Measurements from ENCODE around the gene PRM1. TPM values are rescaled to one million over a fixed set of nuclear protein-coding genes. Genes with fewer than 3 reads are reported as not detected.

PRM1 gene
- total RNA-seq, 1 donor from 2014 or later = not detected

DNA sequence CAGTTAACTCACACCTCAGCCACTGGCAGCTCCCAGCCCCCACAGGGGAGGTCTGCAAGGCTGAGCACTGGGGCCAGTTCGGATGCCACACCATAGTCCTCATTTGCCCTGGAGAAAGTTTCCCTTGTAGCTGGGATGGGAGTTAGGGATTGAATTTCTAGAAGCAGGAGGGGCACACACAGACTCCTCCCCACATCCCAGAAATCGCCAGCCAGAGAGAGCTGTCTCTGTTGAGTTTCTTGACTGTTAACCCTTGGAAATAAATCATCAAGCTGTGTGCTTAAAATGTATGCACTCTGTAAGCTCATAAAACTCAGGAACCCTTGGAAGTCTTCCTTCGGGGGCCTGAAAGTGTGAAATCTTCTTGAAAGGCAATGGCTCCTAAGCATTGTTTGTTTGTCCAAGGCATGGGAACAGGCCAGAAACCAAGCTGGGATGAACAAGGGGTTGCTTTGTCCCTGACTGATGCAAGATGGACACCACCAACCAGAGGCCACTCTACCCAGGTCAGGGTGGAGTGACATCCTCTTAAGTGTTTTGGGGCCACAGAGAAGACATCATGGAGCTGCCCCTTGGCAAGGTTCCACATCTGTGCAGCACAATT is 7.3 kb downstream of the PRM1 start:
- DNase-seq (ENCODE audit: low read depth) = no peak

DNA sequence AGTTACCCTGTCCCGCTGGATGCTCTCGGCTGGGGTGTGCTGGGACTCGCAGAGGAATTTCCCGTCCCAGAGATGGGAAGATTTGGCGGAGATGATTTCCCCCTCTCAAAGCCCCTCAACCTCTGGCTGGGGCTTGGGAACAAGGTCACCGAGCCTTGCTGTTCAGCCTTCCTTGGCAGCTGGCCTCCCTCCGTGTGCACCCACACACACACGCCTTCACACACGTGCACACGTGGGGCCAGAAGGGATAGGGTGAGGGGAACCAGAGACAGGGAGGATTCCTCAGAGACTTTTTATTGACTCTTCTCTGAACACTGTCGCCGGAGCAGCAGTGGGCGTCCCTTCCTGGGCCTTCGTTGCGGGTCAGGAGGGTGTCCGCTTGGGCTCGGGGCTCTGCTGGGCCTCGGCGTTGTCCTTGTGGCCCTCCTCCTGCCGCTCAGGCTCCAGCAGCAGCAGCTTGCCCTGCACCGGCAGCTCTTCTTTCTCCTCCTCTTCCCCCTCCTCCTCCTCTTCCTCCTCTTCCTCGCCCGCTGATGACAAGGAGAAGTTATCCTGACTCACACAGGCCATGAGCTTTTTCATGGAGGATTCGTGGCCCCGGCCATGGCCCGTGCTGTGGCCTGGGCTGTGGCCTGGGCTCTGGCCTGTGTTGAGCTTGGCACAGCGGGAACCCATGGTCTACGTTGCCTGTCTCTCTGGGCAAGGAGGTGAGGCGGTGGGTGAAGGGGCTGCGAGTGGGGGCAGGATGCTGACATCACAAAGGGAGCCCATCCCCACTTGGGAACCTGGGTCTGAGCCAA is 8.0 kb downstream of the PRM1 start, which contains the start of gene PRM3:
Gene PRM3, minus strand, starts transcription at position 709 of the 800 bp plus-strand sequence. Its CDS starts 34 bp downstream, at position 675.
- no peak for DNase-seq (ENCODE audit: low read depth)

DNA sequence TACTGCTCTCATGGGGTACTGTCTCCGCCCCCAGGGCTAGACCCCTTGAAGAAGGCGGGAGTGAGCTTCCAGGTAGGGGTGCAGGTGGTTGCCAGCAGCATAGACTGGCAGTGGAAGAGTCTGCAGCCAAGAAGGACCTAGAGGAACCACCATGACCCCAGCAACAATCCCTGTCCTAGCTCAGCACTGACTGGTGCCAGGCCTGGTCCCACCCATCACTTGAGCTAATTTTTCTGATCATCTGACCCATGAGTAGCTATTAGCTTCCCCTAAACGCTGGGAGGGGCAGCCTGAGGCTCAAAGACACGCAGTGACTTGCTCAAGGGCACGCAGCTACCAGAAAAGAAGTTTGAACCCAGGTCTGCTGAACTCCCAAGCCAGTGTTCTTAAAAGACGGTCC is 8.6 kb downstream of the PRM1 start:
- DNase-seq (ENCODE audit: low read depth) = no peak

DNA sequence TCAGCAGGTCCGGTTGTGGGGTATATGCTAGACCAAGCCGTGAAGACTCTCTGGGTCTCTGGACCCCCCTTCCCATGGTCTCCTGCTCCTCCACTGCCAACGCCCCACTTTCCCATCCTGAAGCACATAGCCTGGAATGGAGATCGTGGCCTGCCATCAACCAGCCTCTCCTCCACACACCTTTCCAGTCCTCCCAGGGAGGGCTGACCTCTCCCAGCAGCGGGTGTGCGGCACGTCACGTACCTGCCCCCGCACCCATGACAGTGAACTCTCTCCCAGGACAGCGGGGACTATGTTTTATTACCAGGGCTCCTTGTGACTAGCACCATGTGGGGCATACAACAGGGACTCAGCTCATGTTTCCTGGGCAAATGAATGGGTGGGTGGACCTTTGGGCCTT is 9.5 kb downstream of the PRM1 start:
- DNase-seq (ENCODE audit: low read depth) = no peak

DNA sequence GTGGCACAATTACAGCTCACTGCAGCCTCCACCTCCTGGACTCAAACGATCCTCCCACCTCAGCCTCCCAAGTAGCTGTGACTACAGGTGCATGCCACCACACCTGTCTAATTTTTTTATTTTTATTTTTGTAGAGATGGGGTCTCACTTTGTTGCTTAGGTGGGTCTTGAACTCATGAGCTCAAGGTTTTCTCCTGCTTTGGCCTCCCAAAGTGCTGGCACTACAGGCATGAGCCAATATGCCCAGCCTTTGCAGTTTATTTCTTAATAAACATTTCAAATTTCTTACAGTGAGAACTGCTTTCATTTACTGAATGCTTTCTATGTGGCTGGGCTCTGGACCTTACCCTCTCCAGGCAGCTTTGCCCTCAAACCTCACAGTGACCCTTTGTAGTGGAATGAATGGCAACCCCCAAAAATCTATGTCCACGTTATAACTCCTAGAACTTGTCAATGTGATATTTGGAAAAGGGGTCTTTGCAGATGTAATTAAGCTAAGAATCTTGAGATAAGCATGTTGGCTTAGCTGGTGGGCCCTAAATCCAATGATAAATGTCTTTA is 10.4 kb downstream of the PRM1 start:
- no peak for DNase-seq (ENCODE audit: low read depth)

DNA sequence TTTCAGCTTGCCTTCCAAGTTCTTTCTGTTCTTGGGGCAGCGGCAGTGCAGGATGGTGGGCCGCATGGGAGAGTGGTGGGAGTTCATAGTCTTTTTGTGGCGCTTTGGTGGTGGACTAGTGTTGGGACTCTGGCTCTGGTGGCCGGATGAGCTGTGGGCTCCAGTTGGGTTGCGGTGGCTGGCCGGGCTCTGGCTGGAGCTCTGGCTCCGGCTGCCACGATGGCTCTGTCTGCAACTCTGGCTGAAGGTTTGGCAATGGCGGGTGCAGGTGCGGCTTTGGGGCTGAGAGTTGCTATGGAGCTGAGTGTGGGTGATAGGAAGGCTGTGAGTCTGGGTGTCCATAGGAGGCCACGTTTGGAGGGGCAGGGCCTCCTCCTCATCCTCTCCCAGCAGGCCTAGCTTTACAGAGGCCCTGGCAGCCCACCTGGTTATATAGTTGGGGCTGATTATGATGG is 12.2 kb downstream of the PRM1 start, which contains the start of gene TNP2:
Gene TNP2, minus strand, starts transcription at position 405 of the 455 bp plus-strand sequence. Its CDS starts 63 bp downstream, at position 342.
- DNase-seq (ENCODE audit: low read depth) = no peak

DNA sequence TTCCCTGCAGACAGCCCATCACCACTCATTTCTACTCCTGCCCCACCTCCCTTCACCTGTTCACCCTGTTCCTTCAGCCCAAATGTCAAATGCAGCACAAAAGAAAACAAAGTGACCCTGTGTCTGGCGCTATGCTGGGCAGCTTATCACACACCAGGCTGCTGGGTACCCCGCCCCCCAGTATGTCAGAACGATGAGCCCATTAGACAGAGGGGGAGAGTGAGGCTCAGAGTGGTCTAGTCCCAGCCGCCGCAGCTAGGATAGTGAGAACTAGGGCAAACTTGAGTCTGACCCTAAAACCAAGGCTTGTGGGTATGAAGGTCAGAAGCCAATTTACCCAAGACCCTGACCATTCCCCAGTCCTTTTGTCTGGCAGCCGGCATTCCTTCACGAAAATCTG is 16.0 kb downstream of the PRM1 start:
- no peak for DNase-seq (ENCODE audit: low read depth)

DNA sequence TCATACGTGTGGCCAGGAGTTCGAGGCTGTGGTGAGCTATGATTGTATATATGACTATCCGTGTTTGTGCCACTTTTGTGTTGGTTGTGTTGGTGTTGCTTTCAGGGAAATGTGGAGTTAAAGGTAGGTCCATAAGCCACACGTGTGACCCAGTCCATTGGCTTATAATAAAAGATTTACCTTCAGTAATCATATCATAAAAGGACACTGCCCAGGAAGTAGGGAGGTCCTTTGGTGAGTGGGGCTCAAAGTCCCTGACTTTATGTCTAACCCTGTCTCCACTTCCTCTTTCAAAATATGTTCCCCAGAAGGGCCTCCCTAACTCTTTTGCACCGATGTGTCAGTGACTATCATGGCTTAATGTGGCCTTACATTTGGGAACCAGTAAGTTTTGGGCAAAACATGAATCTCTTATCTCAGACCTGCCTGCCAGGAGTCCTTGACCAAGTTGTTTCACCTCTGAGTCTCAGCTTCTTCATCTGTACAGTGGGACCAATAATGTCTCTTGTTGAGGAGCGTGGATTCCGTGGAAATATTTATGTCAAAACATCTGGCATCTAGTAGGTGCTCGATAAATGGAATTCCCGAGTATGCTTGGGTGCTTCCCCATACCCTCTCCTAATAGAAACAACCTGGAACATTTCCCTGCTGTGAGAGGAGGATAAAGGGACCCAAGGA is 16.8 kb downstream of the PRM1 start:
- no peak for DNase-seq (ENCODE audit: low read depth)

DNA sequence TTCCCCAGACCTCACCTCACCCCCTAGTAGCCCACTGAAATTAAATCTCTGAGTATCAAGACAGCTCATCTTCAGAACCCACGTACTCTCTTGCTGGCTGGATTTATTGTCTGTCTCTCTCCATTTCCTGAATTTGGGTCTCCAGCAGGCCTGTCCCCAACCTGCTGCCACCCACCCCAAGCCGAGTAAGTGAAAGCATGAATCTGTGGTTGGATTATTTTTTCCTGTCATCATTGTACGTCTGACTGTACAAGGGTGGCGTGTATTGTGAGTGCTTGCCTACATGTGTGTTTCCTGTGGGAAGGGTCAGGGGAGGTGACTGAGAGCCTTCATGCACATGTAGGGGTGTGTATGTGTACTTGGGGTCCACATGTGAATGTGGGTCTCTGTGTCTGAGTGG is 17.4 kb downstream of the PRM1 start:
- DNase-seq (ENCODE audit: low read depth) = no peak

DNA sequence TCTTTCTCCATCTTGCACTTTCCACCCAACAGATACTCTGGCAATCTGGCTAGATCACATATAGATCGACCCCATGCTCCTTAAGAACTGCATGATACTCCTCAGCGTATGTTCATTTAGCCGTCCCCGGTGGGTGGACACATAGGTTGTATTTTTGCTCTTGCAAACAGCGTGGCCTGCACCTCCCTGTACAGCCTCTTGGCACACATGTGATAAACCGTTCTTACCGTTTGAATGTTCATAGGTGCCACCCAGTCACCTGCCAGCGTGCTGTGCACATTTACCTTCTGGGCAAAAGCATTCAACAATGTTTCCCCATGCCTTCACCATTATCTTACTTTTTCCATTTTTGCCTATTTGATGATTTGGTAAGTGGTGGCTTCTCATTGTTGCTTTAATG is 18.2 kb downstream of the PRM1 start:
- DNase-seq (ENCODE audit: low read depth) = no peak

DNA sequence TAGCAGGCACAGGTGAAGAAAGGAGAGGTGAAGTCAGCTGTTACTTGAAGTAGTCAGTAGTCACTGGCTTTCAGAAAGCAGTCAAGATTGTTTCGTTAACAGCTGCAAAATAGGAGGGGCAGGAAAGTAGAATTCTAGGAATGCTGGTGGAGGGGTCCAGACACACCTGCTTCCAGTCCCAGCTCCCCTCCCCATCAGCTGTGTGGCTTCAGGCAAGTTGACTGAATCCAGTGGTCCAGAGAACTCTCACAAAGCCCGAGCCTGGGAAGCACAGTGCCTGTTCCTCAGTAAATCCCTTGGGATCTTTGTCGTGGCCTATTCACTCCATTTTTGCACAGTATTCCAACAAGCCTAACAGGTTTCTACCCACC is 20.5 kb downstream of the PRM1 start:
- no peak for DNase-seq (ENCODE audit: low read depth)

DNA sequence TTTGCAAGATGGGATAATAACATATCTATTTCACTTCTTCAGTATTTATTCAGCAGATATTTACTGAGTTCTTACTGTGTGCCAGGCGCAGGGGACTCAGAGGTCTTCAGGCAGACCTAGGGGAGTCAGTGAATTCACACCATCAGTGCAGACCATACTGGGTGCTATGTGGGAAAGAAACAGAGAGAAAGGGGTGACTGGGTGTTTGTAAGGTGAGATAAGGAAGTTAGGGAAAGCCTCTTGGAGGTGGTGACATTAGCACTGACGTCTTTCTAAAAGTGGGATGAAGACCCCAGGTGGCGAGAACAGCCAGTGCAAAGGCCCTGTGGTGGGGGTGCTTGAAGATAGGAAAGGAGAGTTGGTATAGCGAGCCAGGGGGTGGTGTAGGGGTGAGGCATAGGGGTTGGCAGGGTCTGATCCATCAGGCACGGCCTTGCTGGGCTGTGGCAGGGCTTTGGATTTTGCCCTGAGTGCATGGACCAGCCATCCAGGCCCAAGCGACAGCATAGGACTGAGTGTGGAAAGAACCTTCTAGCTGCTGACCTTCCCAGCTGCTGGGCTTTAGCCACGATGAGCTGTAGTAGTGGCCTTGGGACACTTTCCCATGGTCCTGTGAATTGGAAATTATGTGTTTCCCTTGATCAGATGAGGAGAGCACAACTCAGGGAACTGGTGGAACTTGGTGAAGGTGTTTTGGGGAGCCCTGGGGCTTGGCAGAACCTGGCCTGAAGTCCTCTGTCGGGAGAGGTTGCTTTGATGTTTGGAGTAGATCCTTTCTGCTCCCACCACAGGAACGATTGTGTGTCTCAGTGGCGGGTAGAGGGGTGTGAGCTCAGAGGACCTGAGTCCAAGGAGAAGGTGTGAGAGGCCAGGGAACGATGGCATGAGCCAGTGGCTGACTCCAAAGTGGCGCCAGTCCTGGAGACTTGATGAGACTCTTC is 21.2 kb downstream of the PRM1 start:
- DNase-seq (ENCODE audit: low read depth) = no peak

DNA sequence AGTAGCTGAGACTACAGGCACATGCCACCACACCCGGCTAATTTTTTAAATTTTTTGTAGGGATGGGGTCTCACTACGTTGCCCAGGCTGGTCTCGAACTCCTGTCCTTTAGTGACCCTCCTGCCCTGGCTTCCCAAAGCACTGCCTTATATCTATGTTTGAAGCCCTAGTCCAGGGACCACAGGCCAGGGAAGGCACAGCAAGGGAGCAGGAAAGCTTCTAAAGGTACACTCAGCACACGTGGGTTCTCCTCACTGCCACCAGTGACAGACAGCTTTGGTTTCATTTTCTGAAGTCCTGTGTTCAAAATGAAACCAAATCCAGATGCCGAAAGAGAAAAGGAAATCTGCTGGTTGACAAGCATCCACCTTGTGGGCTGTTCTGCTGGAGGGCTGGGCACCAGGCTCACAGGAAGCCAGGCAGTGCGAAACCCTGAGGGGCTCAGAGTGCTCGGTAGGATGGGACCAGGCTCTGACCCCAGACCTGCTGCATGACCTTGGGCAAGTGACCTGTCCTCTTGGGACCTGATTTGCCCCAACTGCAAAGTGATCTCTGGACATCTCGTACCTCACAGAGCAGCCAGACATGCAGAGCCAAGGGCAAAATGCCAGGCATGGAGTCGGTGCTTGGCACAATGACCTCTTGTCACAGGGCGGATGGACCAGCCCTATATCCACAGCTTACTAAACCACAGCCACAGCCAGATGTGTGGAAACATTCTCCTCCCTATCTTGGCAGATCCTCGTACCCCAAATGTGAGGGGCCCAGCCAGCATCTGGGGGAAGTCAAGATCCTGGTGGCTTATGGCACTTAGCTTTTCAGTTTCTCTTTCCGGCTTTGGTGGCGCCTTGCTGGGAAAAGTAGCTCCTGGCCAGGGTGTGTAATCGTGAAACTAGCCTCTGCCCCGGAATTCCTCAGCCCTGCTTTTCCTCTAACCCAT is 22.3 kb downstream of the PRM1 start:
- no peak for DNase-seq (ENCODE audit: low read depth)

DNA sequence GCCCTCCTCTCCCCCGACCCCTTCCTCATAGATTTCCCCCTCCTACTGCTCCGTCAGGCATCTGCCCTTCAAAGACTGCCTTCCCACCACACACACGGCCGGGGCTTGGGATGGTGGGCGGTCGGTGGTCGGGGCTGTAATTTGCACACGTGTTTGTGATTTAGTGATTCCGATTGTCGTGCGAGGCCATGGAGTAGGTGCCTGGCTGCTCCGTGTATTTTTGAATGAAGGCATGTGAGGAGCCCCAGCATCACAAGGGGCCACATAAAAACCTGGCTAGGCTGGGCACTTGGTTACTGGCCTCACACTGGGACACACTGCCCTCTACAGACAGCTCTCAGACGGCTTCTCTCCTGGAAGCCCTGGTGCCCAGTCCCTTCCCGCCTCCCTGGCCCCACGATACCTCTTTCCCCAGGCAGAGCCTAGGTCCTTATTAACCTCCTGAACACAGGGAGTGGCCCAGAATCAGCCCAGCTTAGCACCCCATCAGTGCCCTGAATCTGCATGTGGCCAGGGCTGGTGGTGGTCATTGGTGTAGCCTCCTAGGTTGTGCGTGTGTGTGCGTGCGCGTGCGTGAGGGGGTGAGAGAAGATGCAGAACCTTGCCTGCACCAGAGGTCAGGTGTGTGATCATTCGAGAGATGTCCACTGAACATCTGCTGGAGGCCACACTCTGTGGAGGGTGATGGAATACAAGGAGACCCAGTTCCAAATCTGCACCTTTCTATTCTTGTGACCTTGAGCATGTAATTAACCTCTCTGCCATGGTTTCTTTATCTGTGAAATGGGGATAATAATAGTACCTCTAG is 23.8 kb downstream of the PRM1 start:
- DNase-seq (ENCODE audit: low read depth) = peak; percentile 69

DNA sequence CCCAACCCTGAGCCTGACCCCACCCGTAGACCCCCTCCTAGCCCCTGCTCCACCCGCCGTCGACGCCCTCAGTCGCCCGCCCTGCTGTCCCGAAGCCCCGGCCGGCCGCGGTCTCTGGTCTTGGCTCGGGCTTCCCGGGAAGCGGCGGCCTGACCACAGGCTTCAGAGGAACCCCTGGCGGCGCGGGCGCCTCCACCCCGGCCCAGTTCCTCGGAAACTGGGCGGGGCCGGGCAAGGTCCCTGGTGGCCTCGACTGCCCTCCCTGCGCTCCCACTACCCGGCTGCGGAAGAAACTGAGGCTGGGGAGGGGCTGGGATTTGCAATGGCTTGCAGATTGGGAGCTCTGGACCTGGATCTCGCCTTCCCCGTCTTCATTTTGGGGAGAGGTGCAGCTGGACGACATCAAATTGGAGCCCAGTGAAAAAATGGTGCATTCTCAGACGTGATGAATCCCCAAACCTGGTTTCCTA is 24.4 kb downstream of the PRM1 start:
- no peak for DNase-seq (ENCODE audit: low read depth)

DNA sequence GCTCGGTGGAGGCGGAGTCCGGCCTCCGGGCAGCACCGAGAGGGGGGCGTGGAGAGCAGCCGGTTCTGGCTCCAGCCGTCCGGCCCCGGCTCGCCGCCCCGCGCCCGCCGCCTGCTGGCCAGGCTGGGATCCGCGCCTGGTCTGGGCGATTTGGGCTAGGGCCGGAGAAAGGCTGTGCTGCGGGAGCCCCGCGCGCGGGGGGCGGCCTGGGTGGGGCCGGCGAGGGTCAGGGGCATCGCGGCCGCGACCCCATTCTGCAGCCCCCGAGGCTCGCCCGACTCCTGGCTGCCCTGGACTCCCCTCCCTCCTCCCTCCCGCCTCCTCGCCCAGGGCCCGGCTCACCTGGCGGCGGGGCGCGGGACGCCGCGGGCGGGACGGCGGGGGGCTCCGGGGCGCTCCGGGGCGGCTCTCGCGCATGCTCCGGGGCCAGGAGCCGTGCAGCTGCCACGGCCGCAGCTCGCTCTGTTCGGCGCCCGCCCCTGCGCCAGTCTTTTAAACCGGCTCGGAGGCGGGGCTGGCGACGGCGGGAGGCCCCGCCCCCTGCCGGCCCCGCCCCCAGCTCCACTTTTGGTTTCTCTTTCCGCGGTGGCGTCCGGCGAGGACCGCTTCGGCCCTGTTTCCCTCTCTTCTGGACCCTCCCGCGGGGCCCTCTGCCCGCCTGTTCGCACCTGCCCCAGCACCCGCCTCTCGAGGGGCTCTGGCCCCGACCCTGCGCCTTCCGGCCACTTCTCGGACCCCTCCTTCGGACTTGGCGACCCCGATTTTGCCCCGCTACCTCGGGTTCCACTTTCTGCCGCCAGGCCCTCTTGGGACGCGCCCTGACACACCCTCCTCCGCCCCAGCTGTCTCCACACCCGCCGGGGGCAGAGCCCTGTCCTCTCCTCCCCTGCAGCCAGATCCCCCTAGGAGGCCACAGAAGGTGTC is 25.1 kb downstream of the PRM1 start, which contains the start of gene SOCS1:
Gene SOCS1, minus strand, starts transcription at position 468 of the 924 bp plus-strand sequence. CDS start 726 bp downstream, outside the sequence.
- DNase-seq (ENCODE audit: low read depth) = peak; percentile 22

DNA sequence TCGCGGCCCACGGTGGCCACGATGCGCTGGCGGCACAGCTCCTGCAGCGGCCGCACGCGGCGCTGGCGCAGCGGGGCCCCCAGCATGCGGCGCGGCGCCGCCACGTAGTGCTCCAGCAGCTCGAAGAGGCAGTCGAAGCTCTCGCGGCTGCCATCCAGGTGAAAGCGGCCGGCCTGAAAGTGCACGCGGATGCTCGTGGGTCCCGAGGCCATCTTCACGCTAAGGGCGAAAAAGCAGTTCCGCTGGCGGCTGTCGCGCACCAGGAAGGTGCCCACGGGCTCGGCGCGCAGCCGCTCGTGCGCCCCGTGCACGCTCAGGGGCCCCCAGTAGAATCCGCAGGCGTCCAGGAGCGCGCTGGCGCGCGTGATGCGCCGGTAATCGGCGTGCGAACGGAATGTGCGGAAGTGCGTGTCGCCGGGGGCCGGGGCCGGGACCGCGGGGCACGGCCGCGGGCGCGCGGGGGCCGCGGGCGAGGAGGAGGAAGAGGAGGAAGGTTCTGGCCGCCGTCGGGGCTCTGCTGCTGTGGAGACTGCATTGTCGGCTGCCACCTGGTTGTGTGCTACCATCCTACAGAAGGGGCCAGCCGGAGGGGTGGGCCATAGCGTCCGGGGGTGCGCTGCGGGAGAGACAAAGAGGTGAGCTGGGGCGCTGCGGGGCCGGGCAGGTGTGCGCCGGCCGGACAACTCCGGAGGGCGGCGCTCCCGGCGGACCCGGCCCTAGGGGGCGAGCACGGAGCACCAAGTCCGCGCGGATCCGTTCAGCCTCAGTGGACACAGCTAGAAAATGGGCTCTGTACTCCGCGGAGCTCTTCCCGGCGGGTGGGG is 26.0 kb downstream of the PRM1 start:
- DNase-seq (ENCODE audit: low read depth) = no peak
